GM23248 (cell line): ENCODE data around the gene TRIM38. TPM values are rescaled to one million over a fixed set of nuclear protein-coding genes. Genes with fewer than 3 reads are reported as not detected.

Experiments
- DNase-seq: peaks from one replicate; pipeline ENCODE4 v3.0.0-alpha.2; 2015
- H2AFZ ChIP-seq: fragments of 200-600 bp; sonication (generic); 2 replicates; pipeline ENCODE4 v1.6.1; 2016; ENCODE audit warnings: antibody characterized with exemption
- H3F3A ChIP-seq: fragments of 200-600 bp; sonication (generic); 2 replicates; pipeline ENCODE4 v1.6.1; 2016; ENCODE audit warnings: mild to moderate bottlenecking, antibody characterized with exemption, mixed run types; ENCODE audit not compliant: insufficient read depth
- H3K27ac ChIP-seq: fragments of 200-600 bp; sonication (generic); 2 replicates; pipeline ENCODE4 v1.5.1; 2016; ENCODE audit warnings: mild to moderate bottlenecking
- H3K27me3 ChIP-seq: fragments of 200-600 bp; sonication (generic); replicated peaks from 2 replicates; pipeline ENCODE4 v1.6.1; 2016; ENCODE audit warnings: mild to moderate bottlenecking; ENCODE audit not compliant: insufficient read depth
- H3K36me3 ChIP-seq: fragments of 200-600 bp; sonication (generic); 2 replicates; pipeline ENCODE4 v1.6.1; 2016; ENCODE audit warnings: low read depth, mild to moderate bottlenecking
- H3K4me1 ChIP-seq: fragments of 200-600 bp; sonication (generic); 2 replicates; pipeline ENCODE4 v1.6.1; 2016; ENCODE audit warnings: mild to moderate bottlenecking; ENCODE audit not compliant: insufficient read depth
- H3K4me2 ChIP-seq: fragments of 200-600 bp; sonication (generic); one replicate; pipeline ENCODE4 v1.6.1; 2016; ENCODE audit warnings: mild to moderate bottlenecking; ENCODE audit not compliant: unreplicated experiment
- H3K4me3 ChIP-seq: fragments of 200-600 bp; sonication (generic); 2 replicates; pipeline ENCODE4 v1.5.1; 2016; ENCODE audit warnings: mild to moderate bottlenecking
- H3K79me2 ChIP-seq: fragments of 200-600 bp; sonication (generic); 2 replicates; pipeline ENCODE4 v1.6.1; 2016; ENCODE audit warnings: mild to moderate bottlenecking; ENCODE audit not compliant: insufficient read depth
- H3K9ac ChIP-seq: fragments of 200-600 bp; sonication (generic); 2 replicates; pipeline ENCODE4 v1.6.1; 2016; ENCODE audit warnings: mild to moderate bottlenecking
- H3K9me2 ChIP-seq: fragments of 200-600 bp; sonication (generic); 2 replicates; pipeline ENCODE4 v1.6.1; 2016; ENCODE audit warnings: mixed run types, mild to moderate bottlenecking, moderate library complexity; ENCODE audit not compliant: insufficient read depth
- H3K9me3 ChIP-seq: fragments of 200-600 bp; sonication (generic); one replicate; pipeline ENCODE4 v1.6.1; 2017; ENCODE audit warnings: low read depth
- H4K20me1 ChIP-seq: fragments of 200-600 bp; sonication (generic); 2 replicates; pipeline ENCODE4 v1.6.0; 2016; ENCODE audit not compliant: insufficient read depth
- EZH2 ChIP-seq: fragments of 200-600 bp; sonication (generic); IDR thresholded peaks from 2 replicates; pipeline ENCODE4 v1.6.1; 2018; ENCODE audit warnings: antibody characterized with exemption, mild to moderate bottlenecking; ENCODE audit not compliant: insufficient read depth, poor library complexity, severe bottlenecking
- EZH2phosphoT487 ChIP-seq: fragments of 200-600 bp; sonication (generic); IDR thresholded peaks from 2 replicates; pipeline ENCODE4 v1.6.1; 2018; ENCODE audit warnings: antibody characterized with exemption, moderate library complexity, mild to moderate bottlenecking, low read depth; ENCODE audit not compliant: insufficient read depth
- WGBS, 2 experiments: methylation state at CpG; one replicate each; pipeline ENCODE4 v1.1.6; 2015 to 2017; ENCODE audit warnings: low lambda C conversion rate in 2 of 2, low coverage in 1 of 2; ENCODE audit errors: missing lambda C conversion rate in 2 of 2; 5-methylcytosine and 5-hydroxymethylcytosine counted together
- in situ Hi-C: fragments of 300-500 bp; cut with MboI; formaldehyde crosslinking; loops from 2 replicates; pipeline ENCODE4 v1.15.0; 2020
- polyA plus RNA-seq: library from polyadenylated mRNA; unstranded; fragments of >200 nt; fragmentation: Nextera tagmentation; extraction: Ambion mirVana; gene quantifications from 2 replicates; pipeline ENCODE4 v1.2.1, GENCODE V29; 2016
- total RNA-seq: library from RNA; depleted of rRNA; stranded (reverse); fragments of >200 nt; shearing (Covaris generic); gene quantifications from 2 replicates; pipeline ENCODE4 v1.2.3, GENCODE V29; 2014

The TRIM38 gene
- total and polyA plus RNA-seq, 2 experiments from 2014 or later: 7.3 to 7.6 TPM

DNA sequence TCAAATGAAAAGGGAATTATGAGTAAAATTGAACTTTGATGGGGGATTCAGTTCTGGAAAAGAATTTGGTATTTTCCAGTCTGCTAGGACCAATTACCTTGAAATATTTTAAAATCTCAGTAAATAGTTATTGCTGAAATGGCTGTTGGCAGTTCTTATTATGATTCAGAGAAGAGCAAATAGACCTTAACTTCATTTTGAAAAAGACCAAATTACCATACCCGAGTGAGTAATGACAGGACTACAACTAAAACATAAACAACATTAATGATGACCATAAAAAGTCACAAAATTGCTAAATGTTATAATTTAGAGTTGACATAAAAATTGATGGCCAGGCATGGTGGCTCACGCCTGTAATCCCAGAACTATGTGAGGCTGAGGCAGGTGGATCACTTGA lies 21.7 kb downstream of the TRIM38 start:
- in situ Hi-C loops: no loop called here
- H3K27ac ChIP-seq: no peak overlapping the region
- H3K79me2 ChIP-seq: no peaks in the 10 kb centered on the region
- DNase-seq: no peak
- 72% methylated on average over 2 of the region's 2 CpGs for WGBS, 2 experiments
- no peaks in the 10 kb centered on the region for H3K27me3 ChIP-seq
- peaks cover 23% of the 10 kb centered on the region for H3K36me3 ChIP-seq
- no peak overlapping the region for H2AFZ ChIP-seq
- H3K9me3 ChIP-seq: no peaks in the 10 kb centered on the region
- no peak overlapping the region for H3K4me2 ChIP-seq
- H4K20me1 ChIP-seq: no peaks in the 10 kb centered on the region
- no peak for TF ChIP-seq EZH2
- TF ChIP-seq EZH2phosphoT487: no peak
- H3K4me3 ChIP-seq: no peak overlapping the region
- H3F3A ChIP-seq: 0 out of 2 replicates have a peak, but pooled peaks cover 11% of the 10 kb centered on the region
- H3K4me1 ChIP-seq: no peaks in the 10 kb centered on the region
- H3K9ac ChIP-seq: no peak overlapping the region
- H3K9me2 ChIP-seq: no peaks in the 10 kb centered on the region

GRCh38 chr6:25987845-25988244 lies 25.2 kb downstream of the TRIM38 start:
- H2AFZ ChIP-seq: no peak overlapping the region
- H4K20me1 ChIP-seq: no peaks in the 10 kb centered on the region
- H3K4me2 ChIP-seq: no peak overlapping the region
- H3K27me3 ChIP-seq: no peaks in the 10 kb centered on the region
- TF ChIP-seq EZH2: no peak
- TF ChIP-seq EZH2phosphoT487: no peak
- in situ Hi-C loops: no loop called here
- H3K4me3 ChIP-seq: no peak overlapping the region
- H3K9me2 ChIP-seq: no peaks in the 10 kb centered on the region
- no peaks in the 10 kb centered on the region for H3K79me2 ChIP-seq
- DNase-seq: no peak
- H3K36me3 ChIP-seq: peaks cover 9% of the 10 kb centered on the region; the same call in 1 of the 2 replicates
- H3K27ac ChIP-seq: no peak overlapping the region
- H3K4me1 ChIP-seq: peaks cover 8% of the 10 kb centered on the region; the same call in 1 of the 2 replicates
- H3K9ac ChIP-seq: no peak overlapping the region
- H3F3A ChIP-seq: peaks cover 17% of the 10 kb centered on the region; the same call in 1 of the 2 replicates
- 74 to 80% methylated on average over 9 of the region's 9 CpGs for WGBS, 2 experiments
- H3K9me3 ChIP-seq: no peaks in the 10 kb centered on the region

DNA sequence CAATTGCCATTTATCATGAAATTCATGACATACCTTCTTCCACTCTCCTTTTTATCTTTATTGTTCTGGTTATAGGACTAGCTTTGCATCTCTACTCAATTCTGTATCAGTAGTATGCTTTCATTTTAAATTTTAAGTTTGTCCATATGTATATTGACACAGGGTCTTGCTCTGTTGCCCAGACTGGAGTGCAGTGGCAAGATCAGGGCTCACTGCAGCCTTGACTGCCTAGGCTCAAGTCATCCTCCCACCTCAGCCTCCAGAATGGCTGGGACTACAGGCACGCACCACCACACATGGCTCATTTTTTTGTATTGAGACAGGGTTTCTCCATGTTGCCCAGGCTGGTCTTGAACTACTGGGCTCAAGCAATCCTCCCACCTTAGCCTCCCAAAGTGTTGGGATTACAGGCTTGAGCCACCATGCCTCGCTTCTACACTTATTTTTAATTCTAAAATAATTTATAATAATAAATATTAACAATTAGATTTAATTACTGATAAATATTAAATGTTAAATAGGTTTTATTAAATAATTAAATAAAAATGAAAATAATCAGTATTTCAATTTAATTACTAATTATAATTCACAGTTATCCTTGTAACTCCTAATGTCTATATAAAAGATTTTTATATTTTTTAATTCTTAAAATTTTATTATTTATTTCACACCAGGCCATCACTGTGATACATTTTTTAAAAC lies 27.7 kb downstream of the TRIM38 start:
- H3K27ac ChIP-seq: no peak overlapping the region
- H3K36me3 ChIP-seq: no peaks in the 10 kb centered on the region
- H3K4me1 ChIP-seq: peaks cover 16% of the 10 kb centered on the region
- no peaks in the 10 kb centered on the region for H4K20me1 ChIP-seq
- H3K27me3 ChIP-seq: no peaks in the 10 kb centered on the region
- H3F3A ChIP-seq: peaks cover 15% of the 10 kb centered on the region; the same call in 1 of the 2 replicates
- H3K9me2 ChIP-seq: no peaks in the 10 kb centered on the region
- 86 to 94% methylated on average over 2 of the region's 2 CpGs for WGBS, 2 experiments
- DNase-seq: no peak
- peaks cover 18% of the 10 kb centered on the region; the same call in 1 of the 2 replicates for H3K79me2 ChIP-seq
- no peaks in the 10 kb centered on the region for H3K9me3 ChIP-seq
- no peak overlapping the region for H2AFZ ChIP-seq
- TF ChIP-seq EZH2 (no peak), EZH2phosphoT487 (no peak)
- H3K4me2 ChIP-seq: no peak overlapping the region
- in situ Hi-C loops: no loop called here
- H3K4me3 ChIP-seq: no peak overlapping the region
- no peak overlapping the region for H3K9ac ChIP-seq

- Histone ChIP-seq H3F3A (peaks cover 13% of the 10 kb centered on the region; the same call in 1 of the 2 replicates), H3K9ac (peak overlapping the region; percentile 96), H3K9me3 (no peaks in the 10 kb centered on the region), H3K27me3 (no peaks in the 10 kb centered on the region), H3K4me2 (peak overlapping the region; percentile 100), H3K27ac (peak overlapping the region; percentile 92), H3K9me2 (no peaks in the 10 kb centered on the region), H4K20me1 (no peaks in the 10 kb centered on the region), H3K4me1 (peaks cover 16% of the 10 kb centered on the region), H3K36me3 (no peaks in the 10 kb centered on the region), H2AFZ (peak overlapping the region; percentile 96), H3K79me2 (peaks cover 24% of the 10 kb centered on the region; the same call in 1 of the 2 replicates), H3K4me3 (peak overlapping the region; percentile 94)
- in situ Hi-C loops: no loop called here
- peak; percentile 79 for DNase-seq
- TF ChIP-seq EZH2phosphoT487 (no peak), EZH2 (no peak)
- WGBS, 2 experiments: 2% methylated on average over 23 to 30 of the region's 30 CpGs
Measured at GRCh38 chr6:25991785-25992412, 29.3 kb downstream of the TRIM38 start.
